ENCODE results near the gene NOL6. TPM values are rescaled to one million over a fixed set of nuclear protein-coding genes. Genes with fewer than 3 reads are reported as not detected.

The NOL6 gene
- total RNA-seq, 1 experiment from 2014 or later = 64.4 TPM

DNA sequence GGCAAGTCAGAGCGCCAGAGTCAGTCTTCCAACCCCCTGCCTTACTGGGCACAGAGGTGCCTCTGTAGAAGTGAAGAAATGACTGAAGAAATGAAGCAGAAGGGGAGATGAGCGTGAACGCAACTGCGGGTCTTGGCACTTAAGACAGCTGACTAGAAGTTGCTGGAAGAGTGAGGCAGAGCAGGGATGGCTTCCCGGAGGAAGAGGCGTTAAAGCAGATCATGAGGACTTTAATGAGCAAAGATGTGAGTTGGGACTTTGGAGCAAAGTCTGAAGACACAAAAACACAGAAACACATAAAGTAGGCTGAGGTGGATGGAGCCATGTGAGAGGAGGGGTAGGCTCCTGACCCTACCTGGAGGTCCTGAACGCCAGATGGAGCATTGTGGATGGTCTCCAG, 33.5 kb downstream of the NOL6 start:
- Histone ChIP-seq H3K23ac (ENCODE audit: insufficient read length, low read depth, low read length) (no peak overlapping the region), H3K9me3 (ENCODE audit: control insufficient read depth, low read depth, low read length) (no peaks in the 10 kb centered on the region), H3K14ac (ENCODE audit: insufficient read depth, low read length) (no peak overlapping the region), H3K9ac (ENCODE audit: extremely low read depth, insufficient read length, low read length) (no peak overlapping the region), H3K27me3 (ENCODE audit: insufficient read depth, low read length) (no peaks in the 10 kb centered on the region), H3K4me2 (ENCODE audit: insufficient read depth, insufficient read length, low read length) (no peak overlapping the region), H4K91ac (ENCODE audit: insufficient read length, low read depth, low read length) (peak overlapping the region; percentile 63), H2BK20ac (ENCODE audit: low read depth, low read length, poor library complexity, severe bottlenecking) (no peak overlapping the region), H3K56ac (ENCODE audit: insufficient read length, low read depth, low read length) (no peak overlapping the region), H3K27ac (ENCODE audit: insufficient read length, low read depth, low read length) (no peak overlapping the region), H2BK120ac (ENCODE audit: low read depth, low read length, poor library complexity, severe bottlenecking) (no peak overlapping the region), H3K79me1 (ENCODE audit: insufficient read depth, low read depth, low read length, poor library complexity, severe bottlenecking) (no peaks in the 10 kb centered on the region), H4K5ac (ENCODE audit: insufficient read length, low read depth, low read length) (no peak overlapping the region), H3K4ac (ENCODE audit: low read depth, low read length) (no peak overlapping the region), H3K79me2 (ENCODE audit: insufficient read depth, low read length) (no peaks in the 10 kb centered on the region), H2BK5ac (ENCODE audit: insufficient read length, low read length) (no peak overlapping the region), H3K18ac (ENCODE audit: insufficient read length, low read depth, low read length) (no peak overlapping the region), H2AFZ (ENCODE audit: low read length) (no peak overlapping the region), H3K23me2 (ENCODE audit: insufficient read length, low read depth, low read length, poor library complexity, severe bottlenecking) (no peaks in the 10 kb centered on the region), H4K20me1 (ENCODE audit: control insufficient read depth, insufficient read depth, insufficient read length) (no peaks in the 10 kb centered on the region), H3K4me1 (ENCODE audit: insufficient read depth, low read length) (no peaks in the 10 kb centered on the region), H2AK5ac (ENCODE audit: insufficient read length, low read length) (no peak overlapping the region), H2BK12ac (ENCODE audit: insufficient read length, low read depth, low read length) (no peak overlapping the region), H2BK15ac (ENCODE audit: low read depth, low read length) (no peak overlapping the region), H4K8ac (replicated peaks; ENCODE audit: insufficient read length, low read depth, low read length) (no peak overlapping the region), H3T11ph (ENCODE audit: low read length) (no peak overlapping the region)
- Mint-ChIP-seq H3K4me3 (no peak overlapping the region), H3K27ac (no peak overlapping the region), H3K36me3 (ENCODE audit: insufficient read depth in 1 of 3, low read depth in 3 of 3) (no peaks in the 10 kb centered on the region), H3K9me3 (no peaks in the 10 kb centered on the region), H3K27me3 (ENCODE audit: low read depth) (peaks cover 17% of the 10 kb centered on the region), H3K4me1 (peaks cover 20 to 28% of the 10 kb centered on the region in 2 experiments)
- no peak for TF ChIP-seq CTCF (conservative IDR thresholded peaks at IDR 0.05)
- no CpG with 5 or more reads among the region's 7 CpGs for WGBS (ENCODE audit: extremely low coverage, insufficient read length, low lambda C conversion rate)
- DNase-seq = no peak

Data from H9 (cell line).